ENCODE data around the gene ABI1.

ABI1 gene

DNA sequence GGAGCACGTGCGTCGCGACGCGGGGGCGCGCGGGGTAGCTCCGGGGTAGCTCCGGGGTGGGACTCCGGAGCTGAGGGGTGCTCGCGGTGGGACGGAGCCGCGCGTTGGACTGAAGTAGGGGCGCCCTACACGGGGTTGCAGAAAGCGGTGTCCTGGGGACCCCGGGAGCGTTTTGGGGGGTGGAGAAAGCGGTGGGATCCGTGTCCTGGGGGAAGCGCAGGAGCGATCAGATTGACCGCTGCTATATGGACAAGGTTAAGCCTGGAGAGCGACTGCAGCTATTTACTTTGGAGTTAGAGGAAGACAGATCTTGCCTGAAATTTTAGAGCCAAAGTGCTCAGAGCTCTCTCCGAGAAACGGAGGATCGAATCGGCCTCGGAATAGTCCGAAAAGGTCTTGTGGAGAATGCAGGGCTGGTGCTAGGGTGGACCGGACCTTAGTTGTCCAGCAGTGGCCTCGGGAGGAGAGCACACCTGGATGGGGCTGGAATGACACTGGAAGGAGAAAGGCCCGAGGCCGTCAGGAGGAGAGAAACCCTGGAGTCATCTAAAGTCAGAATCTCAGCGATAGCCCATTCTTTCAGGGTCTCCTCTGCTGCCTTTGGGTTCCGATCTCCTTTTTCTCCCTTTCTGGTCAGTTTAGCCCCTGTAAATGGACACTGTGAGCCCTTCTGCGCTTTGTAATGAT lies 162.7 kb downstream of the ABI1 start:
- TF ChIP-seq EGR1 (IDR thresholded peaks at IDR 0.05): peak; percentile 51
- no peak for TF ChIP-seq TCF12 (IDR thresholded peaks at IDR 0.05; ENCODE audit: low read depth)
- TF ChIP-seq, protein P1, sequence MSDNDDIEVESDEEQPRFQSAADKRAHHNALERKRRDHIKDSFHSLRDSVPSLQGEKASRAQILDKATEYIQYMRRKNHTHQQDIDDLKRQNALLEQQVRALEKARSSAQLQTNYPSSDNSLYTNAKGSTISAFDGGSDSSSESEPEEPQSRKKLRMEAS (IDR thresholded peaks at IDR 0.05): peak; percentile 97

DNA sequence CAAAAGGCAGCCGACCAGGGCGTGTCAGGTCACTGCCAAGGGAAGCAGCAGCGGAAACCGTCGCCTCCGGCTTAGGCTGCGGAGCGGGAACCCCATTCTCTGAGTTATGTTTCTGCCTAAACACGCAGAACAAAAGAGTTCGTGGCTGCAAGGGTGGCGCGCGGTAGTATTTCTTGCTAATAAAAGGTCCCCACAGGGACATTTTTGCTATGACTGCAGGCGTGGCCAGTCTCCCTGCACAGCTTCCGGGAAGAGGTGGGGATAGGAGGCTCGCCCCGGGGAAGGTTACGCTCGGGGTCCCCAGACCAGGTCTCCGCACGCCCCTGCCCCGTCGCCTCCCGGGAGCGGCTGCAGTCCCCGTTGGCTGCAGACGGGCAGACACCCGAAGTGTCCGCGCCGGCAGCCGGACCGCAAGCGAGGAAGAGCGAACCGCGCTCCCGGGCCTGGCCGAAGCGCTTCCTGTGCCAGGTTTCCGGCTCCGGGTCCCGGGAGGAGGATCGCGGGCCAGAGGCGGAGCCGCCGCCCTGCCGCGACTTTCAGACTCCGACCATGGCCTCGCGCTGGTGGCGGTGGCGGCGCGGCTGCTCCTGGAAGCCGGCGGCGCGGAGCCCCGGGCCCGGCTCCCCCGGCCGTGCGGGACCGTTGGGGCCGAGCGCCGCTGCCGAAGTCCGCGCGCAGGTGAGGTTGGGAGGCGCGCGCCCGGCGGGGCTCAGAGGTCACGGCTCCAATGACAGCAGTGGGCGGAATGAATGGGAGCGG lies 163.4 kb downstream of the ABI1 start, which contains the start of gene PDSS1:
Gene PDSS1, plus strand, starts transcription at position 539 of the 759 bp plus-strand sequence. Its CDS starts 11 bp downstream, at position 550.
- TF ChIP-seq, protein P2, sequence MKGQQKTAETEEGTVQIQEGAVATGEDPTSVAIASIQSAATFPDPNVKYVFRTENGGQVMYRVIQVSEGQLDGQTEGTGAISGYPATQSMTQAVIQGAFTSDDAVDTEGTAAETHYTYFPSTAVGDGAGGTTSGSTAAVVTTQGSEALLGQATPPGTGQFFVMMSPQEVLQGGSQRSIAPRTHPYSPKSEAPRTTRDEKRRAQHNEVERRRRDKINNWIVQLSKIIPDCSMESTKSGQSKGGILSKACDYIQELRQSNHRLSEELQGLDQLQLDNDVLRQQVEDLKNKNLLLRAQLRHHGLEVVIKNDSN (IDR thresholded peaks at IDR 0.05): peak; percentile 62; the same call in 1 of the 2 replicates
- TF ChIP-seq, protein P3, sequence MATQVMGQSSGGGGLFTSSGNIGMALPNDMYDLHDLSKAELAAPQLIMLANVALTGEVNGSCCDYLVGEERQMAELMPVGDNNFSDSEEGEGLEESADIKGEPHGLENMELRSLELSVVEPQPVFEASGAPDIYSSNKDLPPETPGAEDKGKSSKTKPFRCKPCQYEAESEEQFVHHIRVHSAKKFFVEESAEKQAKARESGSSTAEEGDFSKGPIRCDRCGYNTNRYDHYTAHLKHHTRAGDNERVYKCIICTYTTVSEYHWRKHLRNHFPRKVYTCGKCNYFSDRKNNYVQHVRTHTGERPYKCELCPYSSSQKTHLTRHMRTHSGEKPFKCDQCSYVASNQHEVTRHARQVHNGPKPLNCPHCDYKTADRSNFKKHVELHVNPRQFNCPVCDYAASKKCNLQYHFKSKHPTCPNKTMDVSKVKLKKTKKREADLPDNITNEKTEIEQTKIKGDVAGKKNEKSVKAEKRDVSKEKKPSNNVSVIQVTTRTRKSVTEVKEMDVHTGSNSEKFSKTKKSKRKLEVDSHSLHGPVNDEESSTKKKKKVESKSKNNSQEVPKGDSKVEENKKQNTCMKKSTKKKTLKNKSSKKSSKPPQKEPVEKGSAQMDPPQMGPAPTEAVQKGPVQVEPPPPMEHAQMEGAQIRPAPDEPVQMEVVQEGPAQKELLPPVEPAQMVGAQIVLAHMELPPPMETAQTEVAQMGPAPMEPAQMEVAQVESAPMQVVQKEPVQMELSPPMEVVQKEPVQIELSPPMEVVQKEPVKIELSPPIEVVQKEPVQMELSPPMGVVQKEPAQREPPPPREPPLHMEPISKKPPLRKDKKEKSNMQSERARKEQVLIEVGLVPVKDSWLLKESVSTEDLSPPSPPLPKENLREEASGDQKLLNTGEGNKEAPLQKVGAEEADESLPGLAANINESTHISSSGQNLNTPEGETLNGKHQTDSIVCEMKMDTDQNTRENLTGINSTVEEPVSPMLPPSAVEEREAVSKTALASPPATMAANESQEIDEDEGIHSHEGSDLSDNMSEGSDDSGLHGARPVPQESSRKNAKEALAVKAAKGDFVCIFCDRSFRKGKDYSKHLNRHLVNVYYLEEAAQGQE (IDR thresholded peaks at IDR 0.05; ENCODE audit: low read depth): no peak
- TF ChIP-seq, protein P1 (IDR thresholded peaks at IDR 0.05): no peak
- TF ChIP-seq YY1 (IDR thresholded peaks at IDR 0.05; ENCODE audit: low read depth): no peak; the same call in 1 of the 2 replicates
- no peak for TF ChIP-seq CREB1 (IDR thresholded peaks at IDR 0.05; ENCODE audit: low read depth)
- TF ChIP-seq EP300 (IDR thresholded peaks at IDR 0.05; ENCODE audit: borderline replicate concordance): no peak
- no peak for TF ChIP-seq TEAD4 (IDR thresholded peaks at IDR 0.05)
- TF ChIP-seq TAF1 (IDR thresholded peaks at IDR 0.05; ENCODE audit: low read depth): peak; percentile 71
- no peak for TF ChIP-seq EGR1 (IDR thresholded peaks at IDR 0.05)
- no peak for TF ChIP-seq NFIC (IDR thresholded peaks at IDR 0.05)
- TF ChIP-seq RAD21 (IDR thresholded peaks at IDR 0.05; ENCODE audit: low read depth): no peak
- peak; percentile 15; the same call in 1 of the 2 replicates for TF ChIP-seq TCF12 (IDR thresholded peaks at IDR 0.05; ENCODE audit: low read depth)
- no peak for TF ChIP-seq ZBTB7A (IDR thresholded peaks at IDR 0.05; ENCODE audit: low read depth)
- TF ChIP-seq CEBPB (IDR thresholded peaks at IDR 0.05): no peak
- no peak for TF ChIP-seq FOXM1 (IDR thresholded peaks at IDR 0.05; ENCODE audit: borderline replicate concordance, low read depth)

DNA sequence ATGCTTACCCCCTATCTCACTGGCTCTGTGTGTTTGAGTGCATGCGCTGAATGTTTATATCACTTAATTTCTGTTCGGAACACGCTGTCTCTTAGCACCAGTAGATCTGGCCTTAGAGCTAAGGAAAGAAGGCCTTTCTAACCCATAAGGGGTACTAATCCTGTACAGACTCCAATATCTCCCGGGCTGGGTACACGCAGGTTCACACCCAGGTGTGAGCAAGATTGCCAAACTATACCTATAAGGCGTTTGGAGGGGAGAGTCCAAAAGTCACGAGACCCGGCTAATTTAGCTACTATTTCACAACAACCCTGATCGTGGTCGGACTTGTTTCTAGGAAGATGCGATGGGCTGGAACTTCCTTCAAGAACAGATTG lies 164.0 kb downstream of the ABI1 start:
- TF ChIP-seq, protein P2 (IDR thresholded peaks at IDR 0.05): no peak
- peak; percentile 67; the same call in 1 of the 2 replicates for TF ChIP-seq CEBPB (IDR thresholded peaks at IDR 0.05)
